ENCODE measurements around the gene RALGAPA2. TPM values are rescaled to one million over a fixed set of nuclear protein-coding genes. Genes with fewer than 3 reads are reported as not detected.

The RALGAPA2 gene
- total RNA-seq, 4 donors from 2014 or later = 25.9 to 48.9 (median 38.6) TPM

DNA sequence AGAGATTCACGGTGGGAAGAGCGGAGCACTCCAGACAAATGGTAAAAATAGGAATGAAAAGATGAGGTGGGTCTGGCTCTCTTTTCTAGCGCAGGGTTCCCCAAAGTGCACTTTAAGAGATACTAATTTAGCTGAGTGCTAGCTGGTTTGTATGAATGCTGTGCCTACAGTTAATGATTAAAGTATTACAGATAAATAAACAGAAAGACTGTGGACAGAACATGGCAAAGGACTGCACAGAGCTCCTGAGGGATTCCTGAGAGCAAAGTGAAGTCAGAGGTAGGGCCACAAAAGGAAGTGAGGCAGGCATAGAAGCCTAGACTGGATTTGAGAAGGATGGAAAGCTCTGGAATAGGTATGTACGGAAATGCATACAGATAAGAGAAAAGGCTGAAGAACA lies 230.0 kb downstream of the RALGAPA2 start:
- H3K4me1 ChIP-seq = no peaks in the 10 kb centered on the region
- intact Hi-C loops (cut with DNase I; ENCODE audit: low total_unique reads) = no loop called here
- H3K27ac ChIP-seq = no peak overlapping the region
- no peaks in the 10 kb centered on the region for H3K27me3 ChIP-seq
- H3K9me3 ChIP-seq = no peaks in the 10 kb centered on the region
- no peak for TF ChIP-seq POLR2A (IDR thresholded peaks at IDR 0.05)
- TF ChIP-seq CTCF (IDR thresholded peaks at IDR 0.05) = no peak
- no peak overlapping the region for H3K4me3 ChIP-seq
- H3K36me3 ChIP-seq = no peaks in the 10 kb centered on the region
- DNase-seq = no peak

DNA sequence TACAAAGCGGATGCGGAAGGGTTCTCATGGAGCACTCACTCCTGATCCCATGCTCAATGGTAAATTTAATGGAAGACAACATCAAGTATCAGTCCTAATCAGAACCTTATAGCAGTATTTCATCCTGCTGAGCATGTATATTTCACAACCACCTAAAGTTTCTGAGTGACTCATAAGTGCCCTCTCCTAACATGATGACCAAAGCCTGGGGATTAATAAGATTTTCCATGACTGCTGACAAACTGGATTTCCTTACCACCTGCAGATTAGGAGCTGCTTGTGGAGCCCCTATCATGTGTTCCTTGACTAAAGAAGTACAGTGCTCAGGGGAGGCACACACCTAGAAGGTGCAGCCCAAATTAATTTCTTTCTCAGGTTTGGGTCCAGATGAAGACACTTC lies 231.8 kb downstream of the RALGAPA2 start:
- H3K9me3 ChIP-seq = no peaks in the 10 kb centered on the region
- DNase-seq = no peak
- no peak for TF ChIP-seq CTCF (IDR thresholded peaks at IDR 0.05)
- TF ChIP-seq POLR2A (IDR thresholded peaks at IDR 0.05) = no peak
- no peaks in the 10 kb centered on the region for H3K36me3 ChIP-seq
- no peaks in the 10 kb centered on the region for H3K4me1 ChIP-seq
- H3K4me3 ChIP-seq = no peak overlapping the region
- H3K27me3 ChIP-seq = no peaks in the 10 kb centered on the region
- intact Hi-C loops (cut with DNase I; ENCODE audit: low total_unique reads) = no loop called here
- no peak overlapping the region for H3K27ac ChIP-seq

DNA sequence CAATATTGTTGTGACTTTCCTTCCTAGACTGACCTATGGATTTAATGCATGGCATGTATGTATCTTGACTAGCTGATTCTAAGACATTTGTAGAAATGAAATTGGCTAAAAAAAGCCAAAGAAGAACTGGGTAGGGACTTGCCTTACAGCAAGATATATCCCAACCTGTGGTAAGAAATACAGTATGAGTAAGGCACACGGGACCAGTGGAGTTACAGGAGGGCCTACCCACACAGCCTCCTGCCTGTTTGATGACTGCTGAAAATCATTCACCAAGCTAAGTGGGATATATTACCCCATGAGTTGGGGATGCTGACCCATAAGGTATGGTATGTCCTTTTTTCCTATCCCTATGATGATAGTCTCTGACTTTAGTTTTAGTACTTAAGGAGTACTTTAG lies 232.3 kb downstream of the RALGAPA2 start:
- DNase-seq = no peak

DNA sequence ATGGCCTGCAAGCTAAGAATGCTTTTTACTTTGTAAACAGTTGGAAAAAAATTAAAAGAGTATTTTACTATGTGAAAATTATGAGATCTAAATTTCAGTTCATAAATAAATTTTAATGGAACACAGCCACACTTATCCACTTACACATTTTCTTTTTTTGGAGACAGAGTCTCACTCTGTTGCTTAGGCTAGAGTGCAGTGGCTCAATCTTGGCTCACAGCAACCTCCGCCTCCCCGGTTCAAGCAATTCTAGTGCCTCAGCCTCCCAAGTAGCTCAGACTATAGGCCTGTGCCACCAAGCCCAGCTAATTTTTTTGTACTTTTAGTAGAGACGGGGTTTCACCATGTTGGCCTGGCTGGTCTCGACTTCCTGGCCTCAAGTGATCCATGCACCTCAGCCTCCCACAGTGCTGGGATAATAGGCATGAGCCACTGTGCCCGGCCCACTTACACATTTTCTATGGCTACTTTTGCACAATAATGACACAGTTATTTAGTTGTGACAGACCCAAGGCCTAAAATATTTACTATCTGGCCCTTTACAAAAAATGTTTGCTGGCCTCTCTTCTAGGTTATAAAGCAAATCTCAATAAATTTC lies 234.9 kb downstream of the RALGAPA2 start:
- DNase-seq = no peak
- Histone ChIP-seq H3K36me3 (no peaks in the 10 kb centered on the region), H3K4me3 (no peak overlapping the region), H3K4me1 (no peaks in the 10 kb centered on the region), H3K9me3 (no peaks in the 10 kb centered on the region), H3K27me3 (no peaks in the 10 kb centered on the region), H3K27ac (no peak overlapping the region)
- TF ChIP-seq POLR2A (IDR thresholded peaks at IDR 0.05) (no peak), CTCF (IDR thresholded peaks at IDR 0.05) (no peak)
- intact Hi-C loops (cut with DNase I; ENCODE audit: low total_unique reads) = no loop called here

More for the DNA sequence above, 232.3 kb downstream of the RALGAPA2 start:
- no peak for TF ChIP-seq POLR2A (IDR thresholded peaks at IDR 0.05)
- TF ChIP-seq CTCF (IDR thresholded peaks at IDR 0.05) = no peak
- Histone ChIP-seq H3K27ac (no peak overlapping the region), H3K4me1 (no peaks in the 10 kb centered on the region), H3K36me3 (no peaks in the 10 kb centered on the region), H3K9me3 (no peaks in the 10 kb centered on the region), H3K4me3 (no peak overlapping the region), H3K27me3 (no peaks in the 10 kb centered on the region)
- intact Hi-C loops (cut with DNase I; ENCODE audit: low total_unique reads) = no loop called here

- Histone ChIP-seq H3K27ac (no peak overlapping the region), H3K4me1 (no peaks in the 10 kb centered on the region), H3K4me3 (no peak overlapping the region), H3K36me3 (no peaks in the 10 kb centered on the region), H3K9me3 (no peaks in the 10 kb centered on the region), H3K27me3 (no peaks in the 10 kb centered on the region)
- intact Hi-C loops (cut with DNase I; ENCODE audit: low total_unique reads) = no loop called here
- TF ChIP-seq CTCF (IDR thresholded peaks at IDR 0.05) = no peak
- TF ChIP-seq POLR2A (IDR thresholded peaks at IDR 0.05) = no peak
- no peak for DNase-seq
These were observed 235.9 kb downstream of the RALGAPA2 start for GRCh38 chr20:20476504-20476903.
